Mammary epithelial cell (primary cell): Measurements from ENCODE around the gene RAET1E.

Experiments used
- EZH2 ChIP-seq: IDR thresholded peaks from 2 replicates; pipeline ENCODE4 v1.6.1; 2012; ENCODE audit warnings: low read length, inconsistent platforms, borderline replicate concordance
- TF ChIP-seq, protein P1 (sequence below), 2 donors: IDR thresholded peaks in 1 of 2; conservative IDR thresholded peaks in 1 of 2; 2 replicates each; pipeline ENCODE4 v1.5.1; 2011 to 2012; ENCODE audit warnings: inconsistent platforms in 2 of 2, low read length in 2 of 2, mild to moderate bottlenecking in 2 of 2, control low read depth in 1 of 2, low read depth in 1 of 2; ENCODE audit not compliant: insufficient read depth in 1 of 2; ENCODE audit errors: extremely low read depth in 1 of 2

DNA sequence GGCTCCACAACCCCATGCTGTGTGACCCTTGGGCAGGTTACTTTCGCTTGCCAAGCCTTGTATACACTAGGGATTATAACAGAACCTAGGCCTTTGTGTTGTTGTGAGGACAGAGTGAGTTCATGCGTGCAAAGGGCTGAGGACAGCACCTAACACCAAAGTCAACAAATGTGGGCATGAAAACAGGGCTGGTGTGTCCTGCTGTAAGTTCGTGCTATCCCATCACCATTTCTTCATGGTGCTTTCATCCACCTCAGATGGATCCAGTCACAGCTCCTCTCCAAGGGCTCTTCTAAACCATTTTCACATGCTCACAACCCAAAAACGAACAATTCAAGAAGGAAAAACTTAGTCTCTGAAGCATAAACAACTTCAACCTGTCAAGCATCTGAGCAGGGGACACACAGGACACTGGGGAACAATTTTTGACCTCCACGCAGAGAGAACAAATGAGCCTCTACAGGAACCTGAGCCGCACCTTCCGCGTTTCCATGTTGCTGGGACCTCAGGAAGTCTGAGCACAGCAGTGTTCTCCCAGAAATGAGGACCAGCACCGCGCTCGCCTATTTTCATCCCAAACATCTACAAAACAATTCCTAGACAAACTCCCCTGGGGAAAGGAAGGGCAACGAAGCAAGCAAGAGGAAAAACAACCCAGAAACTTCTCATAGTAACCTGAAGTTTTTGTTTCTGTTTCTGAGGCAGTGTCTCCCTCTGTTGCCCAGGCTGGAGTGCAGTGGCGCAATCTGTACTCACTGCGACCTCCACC, 36.9 kb downstream of the RAET1E start:
- TF ChIP-seq, protein P1, sequence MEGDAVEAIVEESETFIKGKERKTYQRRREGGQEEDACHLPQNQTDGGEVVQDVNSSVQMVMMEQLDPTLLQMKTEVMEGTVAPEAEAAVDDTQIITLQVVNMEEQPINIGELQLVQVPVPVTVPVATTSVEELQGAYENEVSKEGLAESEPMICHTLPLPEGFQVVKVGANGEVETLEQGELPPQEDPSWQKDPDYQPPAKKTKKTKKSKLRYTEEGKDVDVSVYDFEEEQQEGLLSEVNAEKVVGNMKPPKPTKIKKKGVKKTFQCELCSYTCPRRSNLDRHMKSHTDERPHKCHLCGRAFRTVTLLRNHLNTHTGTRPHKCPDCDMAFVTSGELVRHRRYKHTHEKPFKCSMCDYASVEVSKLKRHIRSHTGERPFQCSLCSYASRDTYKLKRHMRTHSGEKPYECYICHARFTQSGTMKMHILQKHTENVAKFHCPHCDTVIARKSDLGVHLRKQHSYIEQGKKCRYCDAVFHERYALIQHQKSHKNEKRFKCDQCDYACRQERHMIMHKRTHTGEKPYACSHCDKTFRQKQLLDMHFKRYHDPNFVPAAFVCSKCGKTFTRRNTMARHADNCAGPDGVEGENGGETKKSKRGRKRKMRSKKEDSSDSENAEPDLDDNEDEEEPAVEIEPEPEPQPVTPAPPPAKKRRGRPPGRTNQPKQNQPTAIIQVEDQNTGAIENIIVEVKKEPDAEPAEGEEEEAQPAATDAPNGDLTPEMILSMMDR (conservative IDR thresholded peaks at IDR 0.05 in 1 of 2, IDR thresholded peaks at IDR 0.05 in 1 of 2; ENCODE audit: extremely low read depth in 1 of 2, insufficient read depth in 1 of 2, low read depth in 1 of 2, low read length in 2 of 2): peak in 1 of 2 donors; percentile 23
- TF ChIP-seq EZH2: no peak
